NCI-H2171 (cell line): ENCODE data around the gene GSTM4.

Experiments
- DNase-seq: peaks from one replicate; lab custom pipeline; 2025; lab: John Stamatoyannopoulos, UW

The GSTM4 gene

GRCh38 chr1:109655615-109656519 is at the start of gene GSTM4:
Gene GSTM4 (plus strand): TSS chr1:109656099. CDS start chr1:109656390, 291 bp downstream.
- no peak for DNase-seq

GRCh38 chr1:109609881-109610280 is 46.0 kb upstream of the GSTM4 start:
- no peak for DNase-seq

- DNase-seq: no peak
Measured at GRCh38 chr1:109610609-109611307, 45.1 kb upstream of the GSTM4 start.

- no peak for DNase-seq
Measured at GRCh38 chr1:109611308-109611990, 44.5 kb upstream of the GSTM4 start.

- DNase-seq: no peak
Measured at GRCh38 chr1:109613361-109614147, 42.3 kb upstream of the GSTM4 start.

- no peak for DNase-seq
Measured at GRCh38 chr1:109615879-109616278, 40.0 kb upstream of the GSTM4 start.

GRCh38 chr1:109616391-109616790 is 39.5 kb upstream of the GSTM4 start:
- no peak for DNase-seq

GRCh38 chr1:109617291-109617801 is 38.6 kb upstream of the GSTM4 start:
- DNase-seq: no peak

- no peak for DNase-seq
Measured at GRCh38 chr1:109618661-109619575, 37.0 kb upstream of the GSTM4 start.

GRCh38 chr1:109619576-109620400 is 36.1 kb upstream of the GSTM4 start, which contains the start of the genes AMPD2 and GNAT2:
Gene AMPD2 (plus strand): TSS chr1:109619837. CDS start chr1:109621176, 1,339 bp downstream.
Gene GNAT2 (minus strand): TSS chr1:109619616. CDS start chr1:109612870, 6,746 bp downstream.
- DNase-seq: peak; percentile 73

GRCh38 chr1:109620401-109620791 is 35.5 kb upstream of the GSTM4 start:
- DNase-seq: no peak

GRCh38 chr1:109620841-109621286 is 35.0 kb upstream of the GSTM4 start:
- DNase-seq: peak; percentile 92

GRCh38 chr1:109621379-109622136 is 34.3 kb upstream of the GSTM4 start:
- DNase-seq: no peak

- no peak for DNase-seq
Measured at GRCh38 chr1:109622137-109622892, 33.6 kb upstream of the GSTM4 start.

GRCh38 chr1:109622895-109623294 is 33.0 kb upstream of the GSTM4 start:
- DNase-seq: no peak

GRCh38 chr1:109623601-109624161 is 32.2 kb upstream of the GSTM4 start:
- no peak for DNase-seq
